GM21786 (cell line): ENCODE results near the gene CTNNBIP1.

Experiments used
- ATAC-seq: cut with Tn5 transposase; IDR thresholded peaks from one replicate; pipeline ENCODE4 v1.9.1; 2021; ENCODE audit not compliant: unreplicated experiment

CTNNBIP1 gene

GRCh38 chr1:9881838-9882249 is 28.2 kb downstream of the CTNNBIP1 start:
- ATAC-seq = no peak

GRCh38 chr1:9878404-9878803 is 31.7 kb downstream of the CTNNBIP1 start:
- no peak for ATAC-seq

- no peak for ATAC-seq
Observed at GRCh38 chr1:9877962-9878361, 32.1 kb downstream of the CTNNBIP1 start.

GRCh38 chr1:9875636-9876000 is 34.5 kb downstream of the CTNNBIP1 start:
- no peak for ATAC-seq

GRCh38 chr1:9874959-9875635 is 35.0 kb downstream of the CTNNBIP1 start:
- no peak for ATAC-seq

GRCh38 chr1:9874412-9874811 is 35.7 kb downstream of the CTNNBIP1 start:
- no peak for ATAC-seq

GRCh38 chr1:9873992-9874391 is 36.1 kb downstream of the CTNNBIP1 start:
- ATAC-seq = no peak

- no peak for ATAC-seq
Observed at GRCh38 chr1:9873385-9873784, 36.7 kb downstream of the CTNNBIP1 start.

GRCh38 chr1:9872430-9873165 is 37.5 kb downstream of the CTNNBIP1 start:
- ATAC-seq = no peak

GRCh38 chr1:9871707-9872425 is 38.2 kb downstream of the CTNNBIP1 start:
- no peak for ATAC-seq

- no peak for ATAC-seq
Observed at GRCh38 chr1:9871021-9871420, 39.0 kb downstream of the CTNNBIP1 start.

- ATAC-seq = no peak
Observed at GRCh38 chr1:9870572-9870971, 39.5 kb downstream of the CTNNBIP1 start.

- ATAC-seq = no peak
Observed at GRCh38 chr1:9869831-9870251, 40.2 kb downstream of the CTNNBIP1 start.

- ATAC-seq = no peak
Observed at GRCh38 chr1:9868244-9868590, 41.9 kb downstream of the CTNNBIP1 start.

GRCh38 chr1:9867408-9868243 is 42.4 kb downstream of the CTNNBIP1 start:
- ATAC-seq = peak; percentile 77

- ATAC-seq = no peak
Observed at GRCh38 chr1:9866836-9867235, 43.2 kb downstream of the CTNNBIP1 start.

GRCh38 chr1:9865724-9866123 is 44.3 kb downstream of the CTNNBIP1 start:
- no peak for ATAC-seq

GRCh38 chr1:9863371-9863770 is 46.7 kb downstream of the CTNNBIP1 start:
- no peak for ATAC-seq

GRCh38 chr1:9861360-9861759 is 48.7 kb downstream of the CTNNBIP1 start:
- ATAC-seq = no peak

- ATAC-seq = no peak
Observed at GRCh38 chr1:9860887-9861286, 49.2 kb downstream of the CTNNBIP1 start.
